Right atrium auricular region (tissue), 2 donors: ENCODE measurements around the gene ZNF469. TPM values are rescaled to one million over a fixed set of nuclear protein-coding genes. Genes with fewer than 3 reads are reported as not detected.

ENCODE experiments used
- DNase-seq: peaks from one replicate; pipeline ENCODE4 v3.0.0-alpha.2; 2019; ENCODE audit warnings: low spot score
- H3K27ac ChIP-seq, 2 donors: fragments of 200-600 bp; sonication (generic); 1 replicate in 1 of 2; 2 replicates in 1 of 2; pipeline ENCODE4 v1.5.1; 2016 to 2019
- H3K27me3 ChIP-seq, 2 donors: fragments of 200-600 bp; sonication (generic); one replicate each; pipeline versions ENCODE4 v1.5.1 to v1.6.0; 2017 to 2019
- H3K36me3 ChIP-seq: fragments of 200-600 bp; sonication (generic); one replicate; pipeline ENCODE4 v1.5.1; 2016
- H3K4me1 ChIP-seq, 2 donors: fragments of 200-600 bp; sonication (generic); one replicate each; pipeline versions ENCODE4 v1.5.1 to v1.6.0; 2017 to 2019
- H3K4me3 ChIP-seq, 2 donors: fragments of 200-600 bp; sonication (generic); 1 replicate in 1 of 2; 2 replicates in 1 of 2; pipeline ENCODE4 v1.5.1; 2017 to 2019; ENCODE audit warnings: mild to moderate bottlenecking in 1 of 2, moderate library complexity in 1 of 2
- H3K9me3 ChIP-seq, 2 donors: fragments of 200-600 bp; sonication (generic); one replicate each; pipeline ENCODE4 v1.5.1; 2019
- CTCF ChIP-seq, 2 donors: fragments of 200-600 bp; sonication (generic); IDR thresholded peaks; one replicate each; pipeline ENCODE4 v1.5.1; 2019; ENCODE audit warnings: antibody characterized with exemption in 2 of 2
- total RNA-seq, 2 donors: library from RNA; depleted of rRNA; stranded (reverse); fragments of >200 nt; gene quantifications; one replicate each; pipeline ENCODE4 v1.1.0, GENCODE V29; 2016

Gene ZNF469
- total RNA-seq, 2 donors from 2014 or later: 0.56 to 0.83 TPM

- TF ChIP-seq CTCF (IDR thresholded peaks at IDR 0.05): no peak
- Histone ChIP-seq H3K27ac (no peak overlapping the region), H3K27me3 (peaks cover 0 to 6% of the 10 kb centered on the region in 2 donors)
Observed at GRCh38 chr16:88385112-88385594, 2.4 kb downstream of the ZNF469 start.

GRCh38 chr16:88385831-88386815 lies 3.4 kb downstream of the ZNF469 start:
- no peak overlapping the region for H3K27ac ChIP-seq
- DNase-seq: no peak
- H3K36me3 ChIP-seq: no peaks in the 10 kb centered on the region
- H3K4me1 ChIP-seq: peaks cover 0 to 24% of the 10 kb centered on the region in 2 donors
- TF ChIP-seq CTCF (IDR thresholded peaks at IDR 0.05): no peak
- no peaks in the 10 kb centered on the region for H3K9me3 ChIP-seq
- H3K27me3 ChIP-seq: peaks cover 0 to 6% of the 10 kb centered on the region in 2 donors
- H3K4me3 ChIP-seq: no peak overlapping the region

More at GRCh38 chr16:88385112-88385594, 2.4 kb downstream of the ZNF469 start:
- Histone ChIP-seq H3K4me1 (peaks cover 0 to 24% of the 10 kb centered on the region in 2 donors), H3K9me3 (no peaks in the 10 kb centered on the region), H3K4me3 (no peak overlapping the region), H3K36me3 (no peaks in the 10 kb centered on the region)
- DNase-seq: no peak

GRCh38 chr16:88387180-88387765 lies 4.5 kb downstream of the ZNF469 start:
- peaks cover 0 to 24% of the 10 kb centered on the region in 2 donors for H3K4me1 ChIP-seq
- no peak overlapping the region for H3K27ac ChIP-seq
- H3K4me3 ChIP-seq: no peak overlapping the region
- H3K36me3 ChIP-seq: no peaks in the 10 kb centered on the region
- no peak for TF ChIP-seq CTCF (IDR thresholded peaks at IDR 0.05)
- H3K9me3 ChIP-seq: no peaks in the 10 kb centered on the region
- peaks cover 0 to 6% of the 10 kb centered on the region in 2 donors for H3K27me3 ChIP-seq
- DNase-seq: no peak

GRCh38 chr16:88387941-88388627 lies 5.3 kb downstream of the ZNF469 start:
- no peak for TF ChIP-seq CTCF (IDR thresholded peaks at IDR 0.05)
- Histone ChIP-seq H3K27ac (peak overlapping the region in 1 of 2 donors; percentile 13), H3K9me3 (no peaks in the 10 kb centered on the region), H3K4me1 (peaks cover 0 to 24% of the 10 kb centered on the region in 2 donors), H3K36me3 (no peaks in the 10 kb centered on the region), H3K4me3 (no peak overlapping the region), H3K27me3 (peaks cover 0 to 6% of the 10 kb centered on the region in 2 donors)
- DNase-seq: no peak

- Histone ChIP-seq H3K36me3 (no peaks in the 10 kb centered on the region), H3K4me3 (no peak overlapping the region), H3K27ac (no peak overlapping the region), H3K4me1 (peaks cover 0 to 15% of the 10 kb centered on the region in 2 donors), H3K9me3 (no peaks in the 10 kb centered on the region), H3K27me3 (peaks cover 0 to under 1% of the 10 kb centered on the region in 2 donors)
- no peak for DNase-seq
- TF ChIP-seq CTCF (IDR thresholded peaks at IDR 0.05): no peak
Observed at GRCh38 chr16:88389191-88389590, 6.4 kb downstream of the ZNF469 start.
